CD4-positive, CD25-positive, alpha-beta regulatory T cell (primary cell): Measurements from ENCODE around the gene CYS1. TPM values are rescaled to one million over a fixed set of nuclear protein-coding genes. Genes with fewer than 3 reads are reported as not detected.

ENCODE experiments used
- ATAC-seq, 2 donors: fragments of 150-1000 bp; cut with Tn5 transposase; one replicate each; pipeline ENCODE4 v1.10.0; 2021; ENCODE audit warnings: low read depth in 2 of 2, moderate number of reproducible peaks in 2 of 2, moderate library complexity in 1 of 2
- DNase-seq, 3 donors: peaks; one replicate each; pipeline versions ENCODE4 v3.0.0 to v3.0.0-alpha.2; 2012 to 2022; ENCODE audit warnings: mixed read lengths in 1 of 3
- H3K27ac ChIP-seq: one replicate; pipeline ENCODE4 v1.7.0; 2013; ENCODE audit warnings: mild to moderate bottlenecking, low read length; ENCODE audit not compliant: insufficient read depth, poor library complexity, severe bottlenecking
- H3K27me3 ChIP-seq: one replicate; pipeline ENCODE4 v1.7.0; 2013; ENCODE audit warnings: low read length; ENCODE audit not compliant: control insufficient read depth, insufficient read depth
- H3K36me3 ChIP-seq: one replicate; pipeline ENCODE4 v1.7.0; 2013; ENCODE audit warnings: mild to moderate bottlenecking, low read length, moderate library complexity; ENCODE audit not compliant: control insufficient read depth, insufficient read depth
- H3K4me1 ChIP-seq: 2 replicates; pipeline ENCODE4 v1.7.0; 2013; ENCODE audit warnings: mild to moderate bottlenecking, low read length; ENCODE audit not compliant: insufficient read depth, control insufficient read depth, poor library complexity, severe bottlenecking
- H3K4me3 ChIP-seq: one replicate; pipeline ENCODE4 v1.7.0; 2013; ENCODE audit warnings: low read depth, mild to moderate bottlenecking, low read length, moderate library complexity
- H3K9me3 ChIP-seq, 2 experiments: 1 replicate in 1 of 2; 2 replicates in 1 of 2; pipeline ENCODE4 v1.7.0; 2013; ENCODE audit warnings: low read length in 2 of 2, mild to moderate bottlenecking in 1 of 2, moderate library complexity in 1 of 2; ENCODE audit not compliant: control insufficient read depth in 2 of 2
- H3K27ac Mint-ChIP-seq, 3 donors: one replicate each; pipeline ENCODE4 v1.8.0; 2020 to 2022; ENCODE audit warnings: mild to moderate bottlenecking in 3 of 3, mixed read lengths in 3 of 3, moderate library complexity in 2 of 3
- H3K27me3 Mint-ChIP-seq: one replicate; pipeline ENCODE4 v1.8.0; 2022; ENCODE audit warnings: mild to moderate bottlenecking, mixed read lengths
- H3K36me3 Mint-ChIP-seq: one replicate; pipeline ENCODE4 v1.8.0; 2020; ENCODE audit warnings: mixed read lengths
- H3K4me1 Mint-ChIP-seq, 4 donors: one replicate each; pipeline ENCODE4 v1.8.0; 2020 to 2022; ENCODE audit warnings: mixed read lengths in 4 of 4, mild to moderate bottlenecking in 1 of 4
- H3K4me3 Mint-ChIP-seq, 4 donors: one replicate each; pipeline ENCODE4 v1.8.0; 2020 to 2022; ENCODE audit warnings: mild to moderate bottlenecking in 4 of 4, mixed read lengths in 4 of 4, moderate library complexity in 3 of 4
- H3K9me3 Mint-ChIP-seq, 7 donors: one replicate each; pipeline ENCODE4 v1.8.0; 2020 to 2022; ENCODE audit warnings: mixed read lengths in 7 of 7, mild to moderate bottlenecking in 3 of 7, moderate library complexity in 2 of 7
- polyA plus RNA-seq, 4 donors: library from polyadenylated mRNA; unstranded; fragments of 300-500 nt; fragmentation: Illumina TruSeq; gene quantifications; one replicate each; pipeline ENCODE4 v1.2.3, GENCODE V29; 2021
- total RNA-seq: library from RNA; stranded (reverse); gene quantifications from one replicate; pipeline ENCODE4 v1.2.3, GENCODE V29; 2022

The CYS1 gene
- total and polyA plus RNA-seq, 5 donors from 2014 or later, result not detected

DNA sequence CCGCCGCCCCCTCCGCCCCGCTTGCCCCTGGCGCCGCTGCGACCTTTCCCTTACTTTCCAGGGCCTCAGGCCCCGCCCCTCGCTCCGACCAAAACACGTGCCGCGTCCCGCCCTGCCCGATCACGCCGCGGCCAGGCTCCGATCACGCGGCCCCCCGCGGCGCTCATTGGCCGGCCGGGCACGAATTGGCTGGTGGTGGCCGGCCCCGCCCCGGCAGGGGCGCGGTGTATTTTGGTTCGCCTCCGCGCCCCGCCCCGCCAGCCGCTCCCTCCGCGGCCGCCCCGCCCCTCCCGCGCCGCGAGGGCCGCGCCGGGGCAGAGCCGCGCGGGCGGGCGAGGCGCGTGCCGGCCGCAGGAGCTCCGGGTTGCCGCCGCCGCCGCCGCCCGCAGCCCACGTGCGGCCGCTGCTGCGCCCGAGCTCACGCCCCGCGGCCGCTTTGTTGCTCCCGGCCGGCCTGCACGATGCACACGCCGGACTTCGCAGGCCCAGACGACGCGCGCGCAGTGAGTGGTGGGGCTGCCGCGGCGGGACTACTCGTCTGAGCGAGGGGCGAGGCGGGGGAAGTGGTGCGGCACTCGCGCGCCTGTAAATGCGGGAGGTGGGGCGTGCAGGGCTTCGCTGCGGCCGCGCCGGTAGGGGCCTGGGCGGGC is 36.8 kb downstream of the CYS1 start, which contains the start of gene KLF11:
Gene KLF11, plus strand, starts transcription at position 295 of the 650 bp plus-strand sequence. Its CDS starts 167 bp downstream, at position 462.
- Histone ChIP-seq H3K9me3 (no peaks in the 10 kb centered on the region), H3K4me1 (peaks cover 23% of the 10 kb centered on the region), H3K27me3 (no peaks in the 10 kb centered on the region), H3K36me3 (peaks cover 16% of the 10 kb centered on the region), H3K27ac (peak within 1 kb of the TSS; percentile 92), H3K4me3 (peak within 1 kb of the TSS; percentile 62)
- ATAC-seq, result peak; percentile 71 to 73
- Mint-ChIP-seq H3K4me3 (peak within 1 kb of the TSS; percentile 89 to 97 (median 93)), H3K9me3 (no peaks in the 10 kb centered on the region), H3K36me3 (peaks cover 13% of the 10 kb centered on the region), H3K27ac (peak within 1 kb of the TSS; percentile 94 to 96 (median 96)), H3K4me1 (peaks cover 14 to 54% (median 33%) of the 10 kb centered on the region in 4 donors), H3K27me3 (peaks cover 13% of the 10 kb centered on the region)
- peak; percentile 77 to 87 (median 83) for DNase-seq

DNA sequence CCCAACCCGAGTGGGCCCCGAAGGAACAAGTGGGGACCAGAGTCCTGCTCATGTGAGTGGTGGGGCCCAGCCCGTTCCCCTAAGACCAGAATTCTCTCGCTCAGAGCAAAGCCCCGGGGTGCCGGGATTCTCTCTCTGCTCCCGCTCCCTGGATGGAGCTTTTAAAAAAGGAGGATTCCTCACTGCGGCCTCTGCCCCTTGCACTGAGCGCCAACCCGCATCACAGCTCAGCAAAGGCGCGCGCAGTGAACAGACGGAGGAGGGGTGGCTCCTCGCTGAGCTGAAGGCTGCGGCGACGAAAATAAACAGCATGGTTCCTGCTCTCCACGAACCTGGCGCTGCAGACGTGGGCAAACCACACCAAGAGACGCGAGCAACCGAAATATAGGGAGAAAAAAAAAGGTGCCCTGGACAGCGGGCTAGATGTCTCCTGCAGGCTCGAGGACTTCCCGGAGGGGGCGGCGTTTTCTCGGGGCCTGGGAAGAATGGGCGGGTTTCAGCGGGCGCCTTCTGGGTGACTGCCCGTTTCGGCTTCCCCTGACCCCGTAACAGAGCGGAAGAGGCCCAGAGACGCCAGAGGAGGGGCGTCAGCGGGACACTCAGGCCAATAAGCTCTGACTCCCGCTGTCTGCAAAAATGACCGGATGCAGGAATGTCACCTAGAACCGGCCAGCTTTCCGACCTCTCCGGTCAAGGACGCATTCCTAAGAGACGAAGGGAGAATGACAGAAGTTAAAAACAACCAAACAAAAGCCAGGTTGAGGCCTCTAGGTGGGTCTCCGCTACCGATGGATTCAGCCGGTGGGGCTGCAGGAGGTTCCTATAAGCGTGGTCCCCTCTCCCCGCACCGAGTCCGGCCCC is 37.7 kb downstream of the CYS1 start:
- no peak for ATAC-seq
- peak overlapping the region; percentile 93 to 96 (median 94) for H3K27ac Mint-ChIP-seq

DNA sequence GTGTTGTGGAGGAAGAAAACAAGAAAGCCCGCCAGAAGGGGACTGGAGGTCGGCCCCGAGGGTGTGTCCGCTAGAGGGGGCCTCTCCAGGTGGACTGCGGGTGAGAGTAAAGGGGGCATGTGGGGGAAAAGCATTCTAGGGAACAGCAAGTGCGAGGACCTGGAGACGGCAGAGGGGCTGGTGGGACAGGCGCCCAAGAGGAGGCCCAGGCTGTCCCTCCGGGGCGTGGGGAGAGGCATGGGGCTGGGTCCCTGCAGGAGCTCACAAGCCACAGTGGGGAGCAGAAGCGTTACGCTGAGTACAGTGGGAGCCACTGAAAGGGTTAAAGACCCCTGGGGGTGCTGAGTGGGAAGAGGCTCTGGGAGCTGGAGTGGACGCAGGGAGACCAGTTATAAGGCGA is 38.5 kb downstream of the CYS1 start:
- no peaks in the 10 kb centered on the region for H3K27me3 ChIP-seq
- no peak overlapping the region for H3K27ac ChIP-seq
- H3K4me3 ChIP-seq, result no peak overlapping the region
- no peaks in the 10 kb centered on the region for H3K9me3 ChIP-seq
- H3K4me1 ChIP-seq, result peaks cover 22% of the 10 kb centered on the region
- peaks cover 3% of the 10 kb centered on the region for H3K36me3 ChIP-seq
- peaks cover 6% of the 10 kb centered on the region for H3K36me3 Mint-ChIP-seq
- H3K9me3 Mint-ChIP-seq, result no peaks in the 10 kb centered on the region
- DNase-seq (no peak), ATAC-seq (no peak)
- peak overlapping the region in 1 of 3 donors; percentile 93 for H3K27ac Mint-ChIP-seq
- H3K4me3 Mint-ChIP-seq, result peak overlapping the region; percentile 74 to 93 (median 90)
- peaks cover 10 to 48% (median 29%) of the 10 kb centered on the region in 4 donors for H3K4me1 Mint-ChIP-seq
- peaks cover 13% of the 10 kb centered on the region for H3K27me3 Mint-ChIP-seq

More for the DNA sequence above, 37.7 kb downstream of the CYS1 start:
- peak in 2 of 3 donors; percentile 15 to 32 for DNase-seq
- Mint-ChIP-seq H3K27me3 (peaks cover 13% of the 10 kb centered on the region), H3K9me3 (no peaks in the 10 kb centered on the region), H3K4me3 (peak overlapping the region; percentile 89 to 97 (median 92)), H3K4me1 (peaks cover 14 to 51% (median 29%) of the 10 kb centered on the region in 4 donors), H3K36me3 (peaks cover 13% of the 10 kb centered on the region)
- Histone ChIP-seq H3K36me3 (peaks cover 8% of the 10 kb centered on the region), H3K27me3 (no peaks in the 10 kb centered on the region), H3K4me3 (peak overlapping the region; percentile 62), H3K9me3 (no peaks in the 10 kb centered on the region), H3K27ac (peak overlapping the region; percentile 73), H3K4me1 (peaks cover 22% of the 10 kb centered on the region)

DNA sequence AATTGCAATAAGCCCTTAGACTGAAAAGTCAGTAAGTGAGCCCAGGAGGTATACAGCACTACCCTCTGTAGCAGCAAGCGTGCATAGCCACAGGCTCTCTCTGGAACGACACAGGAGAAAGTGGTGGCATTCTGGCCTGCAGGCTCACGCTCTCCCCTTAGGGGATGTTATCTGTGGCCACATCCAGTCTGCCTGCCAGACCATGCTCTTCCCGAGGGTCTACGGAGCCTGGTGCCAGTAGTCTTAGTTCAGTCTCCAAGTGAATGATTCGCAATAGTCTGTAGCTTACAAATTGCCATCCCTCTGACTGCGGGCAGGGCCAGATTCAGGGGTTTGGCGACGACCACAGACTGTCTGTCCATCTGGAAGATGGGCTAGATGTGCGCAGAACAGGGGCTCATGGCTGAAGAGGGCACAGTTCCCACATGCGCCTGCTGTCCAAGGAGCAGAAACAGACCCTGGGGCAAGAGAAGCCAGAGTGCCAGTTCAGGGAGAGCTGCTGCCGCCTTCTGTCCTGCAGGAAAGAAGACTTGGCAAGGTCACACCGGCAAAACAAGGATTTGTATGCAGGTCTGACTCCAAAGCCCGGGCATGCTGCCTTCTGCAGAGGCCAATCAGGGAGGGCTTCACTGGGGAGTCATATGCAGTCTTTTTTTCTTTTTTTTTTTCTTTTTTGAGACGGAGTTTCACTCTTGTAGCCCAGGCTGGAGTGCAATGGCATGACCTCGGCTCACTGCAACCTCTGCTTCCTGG is 40.4 kb downstream of the CYS1 start:
- Histone ChIP-seq H3K27me3 (no peaks in the 10 kb centered on the region), H3K9me3 (no peaks in the 10 kb centered on the region), H3K4me3 (no peak overlapping the region), H3K27ac (no peak overlapping the region), H3K36me3 (no peaks in the 10 kb centered on the region), H3K4me1 (peaks cover 33% of the 10 kb centered on the region)
- ATAC-seq, result no peak
- Mint-ChIP-seq H3K36me3 (no peaks in the 10 kb centered on the region), H3K9me3 (no peaks in the 10 kb centered on the region), H3K27me3 (peaks cover 13% of the 10 kb centered on the region), H3K4me3 (peak overlapping the region in 2 of 4 donors; percentile 60 to 75), H3K4me1 (peaks cover 6 to 45% (median 26%) of the 10 kb centered on the region in 4 donors), H3K27ac (no peak overlapping the region)
- DNase-seq, result no peak

DNA sequence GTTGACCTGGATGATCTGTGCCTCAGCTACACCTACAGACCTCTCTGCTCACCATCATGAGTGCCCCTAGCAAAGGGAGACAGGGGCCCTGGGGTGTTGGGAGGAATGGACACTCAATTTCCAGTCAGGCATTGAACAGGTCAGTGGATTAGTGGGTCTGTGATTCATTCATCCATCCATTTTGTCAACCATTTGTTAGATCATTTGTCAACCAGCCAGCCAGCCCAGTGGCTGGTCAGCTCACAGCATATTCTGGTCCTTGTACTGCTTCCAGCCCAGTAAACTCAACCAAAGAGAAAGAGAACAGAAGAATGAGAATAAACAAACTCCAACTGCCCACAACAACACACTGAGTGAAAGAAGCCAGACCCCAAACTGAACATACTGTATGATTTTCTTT is 41.5 kb downstream of the CYS1 start:
- no peaks in the 10 kb centered on the region for H3K9me3 Mint-ChIP-seq
- H3K4me1 Mint-ChIP-seq, result peaks cover 4 to 46% (median 25%) of the 10 kb centered on the region in 4 donors
- Histone ChIP-seq H3K4me1 (peaks cover 30% of the 10 kb centered on the region), H3K36me3 (no peaks in the 10 kb centered on the region), H3K4me3 (no peak overlapping the region), H3K27me3 (no peaks in the 10 kb centered on the region), H3K27ac (no peak overlapping the region), H3K9me3 (no peaks in the 10 kb centered on the region)
- H3K4me3 Mint-ChIP-seq, result peak overlapping the region in 1 of 4 donors; percentile 16
- H3K27ac Mint-ChIP-seq, result no peak overlapping the region
- H3K36me3 Mint-ChIP-seq, result no peaks in the 10 kb centered on the region
- no peak for ATAC-seq
- no peak for DNase-seq
- H3K27me3 Mint-ChIP-seq, result peaks cover 7% of the 10 kb centered on the region

DNA sequence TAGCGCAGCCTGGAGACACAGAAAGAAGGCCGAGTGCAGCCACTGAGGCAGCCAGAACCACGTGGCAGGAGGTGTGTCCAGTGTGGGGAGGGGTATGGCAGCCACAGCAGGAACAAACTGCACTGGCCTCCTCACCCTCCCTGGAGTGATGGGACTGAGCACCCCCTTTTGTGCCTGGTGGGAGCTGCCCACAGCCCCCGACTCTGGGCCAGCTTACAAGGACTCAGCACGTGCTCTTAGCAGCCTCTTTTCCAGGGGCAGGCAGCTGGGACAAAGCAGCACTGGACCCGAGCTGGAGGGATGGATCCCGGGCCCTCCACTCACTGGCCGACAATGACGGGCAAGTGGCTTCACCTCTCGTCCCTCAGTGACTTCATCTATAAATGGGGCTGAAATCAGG is 42.1 kb downstream of the CYS1 start:
- H3K9me3 Mint-ChIP-seq, result no peaks in the 10 kb centered on the region
- Histone ChIP-seq H3K4me1 (peaks cover 30% of the 10 kb centered on the region), H3K36me3 (no peaks in the 10 kb centered on the region), H3K4me3 (no peak overlapping the region), H3K27me3 (no peaks in the 10 kb centered on the region), H3K9me3 (no peaks in the 10 kb centered on the region), H3K27ac (no peak overlapping the region)
- peak overlapping the region in 1 of 4 donors; percentile 16 for H3K4me3 Mint-ChIP-seq
- no peak for ATAC-seq
- H3K4me1 Mint-ChIP-seq, result peaks cover 4 to 49% (median 27%) of the 10 kb centered on the region in 4 donors
- DNase-seq, result no peak
- no peaks in the 10 kb centered on the region for H3K36me3 Mint-ChIP-seq
- peaks cover 7% of the 10 kb centered on the region for H3K27me3 Mint-ChIP-seq
- no peak overlapping the region for H3K27ac Mint-ChIP-seq
